Small intestine (tissue), 7 donors: ENCODE measurements around the gene RAB33A. TPM values are rescaled to one million over a fixed set of nuclear protein-coding genes. Genes with fewer than 3 reads are reported as not detected.

Experiments
- DNase-seq, 2 donors: peaks; one replicate each; pipeline versions ENCODE4 v3.0.0 to v3.0.0-alpha.2; 2013
- FAIRE-seq: peaks from 2 replicates; lab custom pipeline; 2012; peaks lifted over from hg19 to GRCh38; lab: Jason Lieb, UNC
- H3K27ac ChIP-seq, 3 donors: one replicate each; pipeline ENCODE4 v1.5.1; 2013; ENCODE audit warnings: low read length in 2 of 3, mild to moderate bottlenecking in 2 of 3, control low read depth in 1 of 3, inconsistent platforms in 1 of 3, low read depth in 1 of 3, moderate library complexity in 1 of 3
- H3K27me3 ChIP-seq, 3 donors: one replicate each; pipeline ENCODE4 v1.6.1; 2013; ENCODE audit warnings: low read length in 3 of 3, inconsistent platforms in 1 of 3; ENCODE audit not compliant: control insufficient read depth in 3 of 3, insufficient read depth in 3 of 3
- H3K36me3 ChIP-seq, 3 donors: one replicate each; pipeline ENCODE4 v1.6.1; 2013; ENCODE audit warnings: low read length in 3 of 3, inconsistent platforms in 1 of 3, low read depth in 1 of 3, mild to moderate bottlenecking in 1 of 3, moderate library complexity in 1 of 3; ENCODE audit not compliant: control insufficient read depth in 3 of 3, insufficient read depth in 2 of 3
- H3K4me1 ChIP-seq, 3 donors: one replicate each; pipeline ENCODE4 v1.6.1; 2013; ENCODE audit warnings: low read length in 2 of 3, inconsistent platforms in 1 of 3, low read depth in 1 of 3, mild to moderate bottlenecking in 1 of 3, moderate library complexity in 1 of 3; ENCODE audit not compliant: control insufficient read depth in 3 of 3, insufficient read depth in 2 of 3
- H3K4me3 ChIP-seq, 3 donors: one replicate each; pipeline ENCODE4 v1.5.1; 2013; ENCODE audit warnings: low read length in 3 of 3, control low read depth in 1 of 3, inconsistent platforms in 1 of 3, low read depth in 1 of 3, mild to moderate bottlenecking in 1 of 3, moderate library complexity in 1 of 3
- H3K9me3 ChIP-seq, 2 donors: one replicate each; pipeline ENCODE4 v1.6.1; 2013; ENCODE audit warnings: low read depth in 1 of 2, low read length in 1 of 2; ENCODE audit not compliant: control insufficient read depth in 2 of 2, insufficient read depth in 1 of 2
- WGBS, 3 donors: extraction: QIAGEN DNeasy Blood & Tissue Kit; methylation state at CpG; one replicate each; pipeline ENCODE4 v1.1.7; 2013; 5-methylcytosine and 5-hydroxymethylcytosine counted together
- polyA plus RNA-seq, 4 donors: library from polyadenylated mRNA; stranded (reverse) in 3 of 4; unstranded in 1 of 4; fragments of 200-250 nt in 3 of 4; fragments of 120-200 nt in 1 of 4; gene quantifications; one replicate each; pipeline versions ENCODE4 v1.2.1 to v1.2.3, GENCODE V29; 2013
- donor health status: healthy with polysubstance abuse.
- donor health status: control.
- donor health status: control.
- donor health status: Bipolar disorder and iron deficiency.
- donor health status: healthy.

RAB33A gene
- polyA plus RNA-seq, 4 donors = 0.50 to 1.1 (median 0.94) TPM

- no peak for FAIRE-seq
- H3K36me3 ChIP-seq = no peaks in the 10 kb centered on the region
- H3K27ac ChIP-seq = no peak overlapping the region
- no peaks in the 10 kb centered on the region for H3K4me1 ChIP-seq
- H3K4me3 ChIP-seq = no peak overlapping the region
- WGBS, 3 donors = 64 to 94% (median 70%) methylated on average over 4 of the region's 4 CpGs
- H3K27me3 ChIP-seq = no peaks in the 10 kb centered on the region
- DNase-seq = no peak
- H3K9me3 ChIP-seq = no peaks in the 10 kb centered on the region
Measured at GRCh38 chrX:130186651-130187050, 14.9 kb downstream of the RAB33A start.

- DNase-seq (no peak), FAIRE-seq (no peak)
- no peaks in the 10 kb centered on the region for H3K36me3 ChIP-seq
- peaks cover 0 to 5% (median 0%) of the 10 kb centered on the region in 3 donors for H3K4me1 ChIP-seq
- no peak overlapping the region for H3K4me3 ChIP-seq
- 70 to 96% (median 95%) methylated on average over 4 of the region's 4 CpGs for WGBS, 3 donors
- H3K27me3 ChIP-seq = no peaks in the 10 kb centered on the region
- no peaks in the 10 kb centered on the region for H3K9me3 ChIP-seq
- no peak overlapping the region for H3K27ac ChIP-seq
Measured at GRCh38 chrX:130190801-130191200, 19.0 kb downstream of the RAB33A start.

GRCh38 chrX:130196466-130196865, 24.7 kb downstream of the RAB33A start:
- FAIRE-seq (no peak), DNase-seq (peak in 1 of 2 donors; percentile 44)
- H3K9me3 ChIP-seq = no peaks in the 10 kb centered on the region
- no peak overlapping the region for H3K4me3 ChIP-seq
- H3K4me1 ChIP-seq = peaks cover 0 to 10% (median 0%) of the 10 kb centered on the region in 3 donors
- 40 to 56% (median 56%) methylated on average over 7 of the region's 7 CpGs for WGBS, 3 donors
- no peaks in the 10 kb centered on the region for H3K36me3 ChIP-seq
- H3K27ac ChIP-seq = no peak overlapping the region
- no peaks in the 10 kb centered on the region for H3K27me3 ChIP-seq

GRCh38 chrX:130197464-130197863, 25.7 kb downstream of the RAB33A start:
- no peaks in the 10 kb centered on the region for H3K27me3 ChIP-seq
- FAIRE-seq = no peak
- 60 to 73% (median 63%) methylated on average over 5 of the region's 5 CpGs for whole genome bisulfite sequencing, 3 donors
- H3K4me3 ChIP-seq = no peak overlapping the region
- no peak overlapping the region for H3K27ac ChIP-seq
- no peak for DNase-seq
- H3K4me1 ChIP-seq = peaks cover 0 to 10% (median 0%) of the 10 kb centered on the region in 3 donors
- H3K36me3 ChIP-seq = no peaks in the 10 kb centered on the region
- H3K9me3 ChIP-seq = no peaks in the 10 kb centered on the region

GRCh38 chrX:130204647-130205046, 32.9 kb downstream of the RAB33A start:
- H3K27ac ChIP-seq = peak overlapping the region in 1 of 3 donors; percentile 23
- H3K9me3 ChIP-seq = no peaks in the 10 kb centered on the region
- peak; percentile 33 to 41 for DNase-seq
- WGBS, 3 donors = 30 to 69% (median 43%) methylated on average over 1 of the region's 1 CpG
- no peak overlapping the region for H3K4me3 ChIP-seq
- peaks cover 0 to 4% (median 0%) of the 10 kb centered on the region in 3 donors for H3K4me1 ChIP-seq
- FAIRE-seq = no peak
- no peaks in the 10 kb centered on the region for H3K36me3 ChIP-seq
- H3K27me3 ChIP-seq = no peaks in the 10 kb centered on the region

- no peak for DNase-seq
- no peaks in the 10 kb centered on the region for H3K27me3 ChIP-seq
- WGBS, 3 donors = 71 to 90% (median 83%) methylated on average over 4 of the region's 4 CpGs
- H3K36me3 ChIP-seq = peaks cover 0 to 2% (median 0%) of the 10 kb centered on the region in 3 donors
- H3K4me1 ChIP-seq = no peaks in the 10 kb centered on the region
- no peaks in the 10 kb centered on the region for H3K9me3 ChIP-seq
- no peak overlapping the region for H3K27ac ChIP-seq
- H3K4me3 ChIP-seq = no peak overlapping the region
- FAIRE-seq = no peak
Measured at GRCh38 chrX:130211415-130212186, 39.8 kb downstream of the RAB33A start.

GRCh38 chrX:130212371-130212770, 40.6 kb downstream of the RAB33A start:
- H3K27me3 ChIP-seq = no peaks in the 10 kb centered on the region
- no peaks in the 10 kb centered on the region for H3K9me3 ChIP-seq
- H3K4me1 ChIP-seq = no peaks in the 10 kb centered on the region
- DNase-seq = no peak
- no peak overlapping the region for H3K27ac ChIP-seq
- H3K4me3 ChIP-seq = no peak overlapping the region
- FAIRE-seq = no peak
- 50 to 87% (median 74%) methylated on average over 1 of the region's 1 CpG for WGBS, 3 donors
- H3K36me3 ChIP-seq = peaks cover 0 to 2% (median 0%) of the 10 kb centered on the region in 3 donors

GRCh38 chrX:130213376-130213775, 41.6 kb downstream of the RAB33A start:
- Histone ChIP-seq H3K36me3 (peaks cover 0 to 2% (median 0%) of the 10 kb centered on the region in 3 donors), H3K9me3 (no peaks in the 10 kb centered on the region), H3K4me3 (no peak overlapping the region), H3K27ac (no peak overlapping the region), H3K27me3 (no peaks in the 10 kb centered on the region), H3K4me1 (no peaks in the 10 kb centered on the region)
- no peak for FAIRE-seq
- DNase-seq = no peak
- WGBS, 3 donors = 77 to 92% (median 88%) methylated on average over 2 of the region's 2 CpGs
